CD4-positive, alpha-beta memory T cell (primary cell): ENCODE results near the gene CCNDBP1. TPM values are rescaled to one million over a fixed set of nuclear protein-coding genes. Genes with fewer than 3 reads are reported as not detected.
A peak's percentile ranks its signal among the peaks of the same experiment; 100 is the strongest.

ENCODE experiments used
- CTCF ChIA-PET: fragments of 350-600 bp; sonication (Branson Sonifier 250); formaldehyde crosslinking; loops from one replicate; lab custom pipeline; 2021; ENCODE audit warnings: inconsistent platforms; ENCODE audit not compliant: partially characterized antibody; lab: Charles Lee
- POLR2A ChIA-PET: fragments of 350-600 bp; sonication (Branson Sonifier 250); formaldehyde crosslinking; loops from one replicate; lab custom pipeline; 2021; ENCODE audit not compliant: partially characterized antibody; lab: Charles Lee
- DNase-seq, 5 donors: peaks; one replicate each; pipeline versions ENCODE4 v3.0.0 to v3.0.0-alpha.2; 2020 to 2022; ENCODE audit warnings: mixed read lengths in 1 of 5
- H3K27ac ChIP-seq: one replicate; pipeline ENCODE4 v1.7.0; 2013; ENCODE audit warnings: low read depth, low read length
- H3K27me3 ChIP-seq: 2 replicates; pipeline ENCODE4 v1.7.0; 2013; ENCODE audit warnings: mild to moderate bottlenecking, low read length, moderate library complexity; ENCODE audit not compliant: insufficient read depth
- H3K36me3 ChIP-seq: 2 replicates; pipeline ENCODE4 v1.7.0; 2013; ENCODE audit warnings: mild to moderate bottlenecking, low read length, moderate library complexity; ENCODE audit not compliant: insufficient read depth
- H3K4me1 ChIP-seq: 2 replicates; pipeline ENCODE4 v1.7.0; 2013; ENCODE audit warnings: mild to moderate bottlenecking, low read length, moderate library complexity; ENCODE audit not compliant: insufficient read depth
- H3K4me3 ChIP-seq, 2 donors: one replicate each; pipeline ENCODE4 v1.7.0; 2013; ENCODE audit warnings: low read length in 2 of 2, mild to moderate bottlenecking in 1 of 2
- H3K9me3 ChIP-seq, 2 donors: one replicate each; pipeline ENCODE4 v1.7.0; 2013; ENCODE audit warnings: low read length in 2 of 2, control low read depth in 1 of 2; ENCODE audit not compliant: control insufficient read depth in 1 of 2
- H3K27ac Mint-ChIP-seq, 7 donors: one replicate each; pipeline ENCODE4 v1.8.0; 2020 to 2021; ENCODE audit warnings: mixed read lengths in 7 of 7, mild to moderate bottlenecking in 6 of 7, inconsistent platforms in 3 of 7, moderate library complexity in 3 of 7
- H3K27me3 Mint-ChIP-seq, 2 donors: one replicate each; pipeline ENCODE4 v1.8.0; 2020 to 2021; ENCODE audit warnings: mixed read lengths in 2 of 2
- H3K36me3 Mint-ChIP-seq, 2 donors: one replicate each; pipeline ENCODE4 v1.8.0; 2020 to 2021; ENCODE audit warnings: mixed read lengths in 2 of 2, inconsistent platforms in 1 of 2, mild to moderate bottlenecking in 1 of 2
- H3K4me1 Mint-ChIP-seq, 4 donors: one replicate each; pipeline ENCODE4 v1.8.0; 2020 to 2021; ENCODE audit warnings: mixed read lengths in 4 of 4, mild to moderate bottlenecking in 1 of 4
- H3K4me3 Mint-ChIP-seq, 8 donors: one replicate each; pipeline ENCODE4 v1.8.0; 2020 to 2021; ENCODE audit warnings: mixed read lengths in 8 of 8, mild to moderate bottlenecking in 7 of 8, moderate library complexity in 6 of 8, inconsistent platforms in 3 of 8
- H3K9me3 Mint-ChIP-seq, 8 donors: one replicate each; pipeline ENCODE4 v1.8.0; 2020 to 2021; ENCODE audit warnings: mixed read lengths in 8 of 8, mild to moderate bottlenecking in 5 of 8, inconsistent platforms in 3 of 8, moderate library complexity in 1 of 8
- intact Hi-C: fragments of 100-400 bp; cut with micrococcal nuclease; formaldehyde crosslinking; loops from one replicate; pipeline ENCODE4 v1.15.1; 2023
- polyA plus RNA-seq, 2 donors: library from polyadenylated mRNA; unstranded; fragments of 300-500 nt; fragmentation: Illumina TruSeq; gene quantifications; one replicate each; pipeline ENCODE4 v1.2.3, GENCODE V29; 2021
- total RNA-seq, 2 experiments: library from RNA; stranded (reverse); gene quantifications; one replicate each; pipeline ENCODE4 v1.2.3, GENCODE V29; 2021

Gene CCNDBP1
- total and polyA plus RNA-seq, 4 experiments from 2014 or later = 127 to 262 (median 156) TPM

GRCh38 chr15:43237842-43238470, 52.8 kb downstream of the CCNDBP1 start:
- Mint-ChIP-seq H3K36me3 (no peaks in the 10 kb centered on the region), H3K27ac (peak overlapping the region in 1 of 7 donors; percentile 3), H3K4me3 (no peak overlapping the region), H3K4me1 (no peaks in the 10 kb centered on the region), H3K27me3 (peaks cover 2 to 22% of the 10 kb centered on the region in 2 donors), H3K9me3 (no peaks in the 10 kb centered on the region)
- CTCF ChIA-PET = interaction anchor here (1.0 kb wide), 1 partner anchor 12 kb away, joined by 4 read pairs; no protein-coding TSS in a partner anchor
- no peak overlapping the region for H3K4me3 ChIP-seq
- H3K27me3 ChIP-seq = no peaks in the 10 kb centered on the region
- no peak for DNase-seq
- no peaks in the 10 kb centered on the region for H3K4me1 ChIP-seq
- H3K9me3 ChIP-seq = no peaks in the 10 kb centered on the region
- H3K27ac ChIP-seq = no peak overlapping the region
- POLR2A ChIA-PET = no interaction called here
- H3K36me3 ChIP-seq = no peaks in the 10 kb centered on the region
- intact Hi-C loops = no loop called here

GRCh38 chr15:43238671-43239131, 53.5 kb downstream of the CCNDBP1 start:
- H3K36me3 Mint-ChIP-seq = no peaks in the 10 kb centered on the region
- no peaks in the 10 kb centered on the region for H3K27me3 ChIP-seq
- no peak overlapping the region for H3K4me3 Mint-ChIP-seq
- no peaks in the 10 kb centered on the region for H3K9me3 ChIP-seq
- H3K27me3 Mint-ChIP-seq = peaks cover 2 to 19% of the 10 kb centered on the region in 2 donors
- intact Hi-C loops = no loop called here
- POLR2A ChIA-PET = no interaction called here
- H3K36me3 ChIP-seq = no peaks in the 10 kb centered on the region
- H3K9me3 Mint-ChIP-seq = no peaks in the 10 kb centered on the region
- no peak overlapping the region for H3K27ac Mint-ChIP-seq
- H3K4me1 ChIP-seq = no peaks in the 10 kb centered on the region
- no peaks in the 10 kb centered on the region for H3K4me1 Mint-ChIP-seq
- no peak overlapping the region for H3K27ac ChIP-seq
- CTCF ChIA-PET = interaction anchor here (1.0 kb wide), 1 partner anchor 13 kb away, joined by 4 read pairs; no protein-coding TSS in a partner anchor
- DNase-seq = no peak
- no peak overlapping the region for H3K4me3 ChIP-seq

DNA sequence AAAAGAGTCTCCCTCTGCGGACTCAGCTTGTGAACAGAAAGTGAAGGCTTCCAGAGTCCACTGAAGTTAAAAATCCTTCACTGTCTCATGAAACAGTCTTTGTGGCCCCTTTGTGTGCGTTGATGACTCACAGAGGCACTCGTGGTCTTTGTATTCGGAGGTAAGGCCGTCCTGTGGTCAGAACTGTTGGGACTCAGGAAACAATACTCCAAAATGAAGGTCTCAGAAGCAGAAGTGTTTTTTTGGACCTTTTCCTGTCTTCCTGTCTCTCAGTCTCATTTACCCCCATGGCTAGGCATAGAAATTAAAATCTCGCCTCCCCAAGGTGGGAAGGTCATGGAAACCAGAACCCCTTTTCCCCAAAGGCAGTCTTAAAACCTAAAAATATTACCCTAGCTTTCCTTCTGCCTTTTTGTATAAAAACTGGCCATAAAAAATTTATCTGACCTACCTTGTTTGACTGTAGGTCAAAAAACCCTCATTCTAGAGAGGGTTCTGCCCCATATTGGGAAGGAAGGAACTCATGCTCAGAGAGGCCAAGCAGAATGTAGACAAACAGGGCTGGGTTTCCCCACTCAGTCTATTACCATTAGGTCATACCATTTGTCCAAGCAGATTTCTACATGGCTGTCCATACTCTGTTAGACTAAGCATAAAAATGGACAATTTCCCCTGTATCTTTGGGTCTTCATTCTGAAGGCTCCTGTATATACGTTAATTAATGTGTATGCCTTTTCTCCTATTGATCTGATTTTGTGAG, 54.7 kb downstream of the CCNDBP1 start:
- Histone ChIP-seq H3K4me1 (no peaks in the 10 kb centered on the region), H3K9me3 (no peaks in the 10 kb centered on the region), H3K4me3 (no peak overlapping the region), H3K27ac (no peak overlapping the region), H3K27me3 (no peaks in the 10 kb centered on the region), H3K36me3 (no peaks in the 10 kb centered on the region)
- no peak for DNase-seq
- H3K36me3 Mint-ChIP-seq = no peaks in the 10 kb centered on the region
- no peaks in the 10 kb centered on the region for H3K9me3 Mint-ChIP-seq
- H3K4me1 Mint-ChIP-seq = no peaks in the 10 kb centered on the region
- CTCF ChIA-PET = interaction anchor here (1.1 kb wide), 1 partner anchor 14 kb away, joined by 4 read pairs; no protein-coding TSS in a partner anchor
- POLR2A ChIA-PET = no interaction called here
- peaks cover 4 to 19% of the 10 kb centered on the region in 2 donors for H3K27me3 Mint-ChIP-seq
- intact Hi-C loops = no loop called here
- H3K27ac Mint-ChIP-seq = no peak overlapping the region
- H3K4me3 Mint-ChIP-seq = no peak overlapping the region

GRCh38 chr15:43241100-43241499, 55.9 kb downstream of the CCNDBP1 start:
- H3K27ac ChIP-seq = no peak overlapping the region
- Mint-ChIP-seq H3K36me3 (no peaks in the 10 kb centered on the region), H3K4me1 (no peaks in the 10 kb centered on the region), H3K9me3 (no peaks in the 10 kb centered on the region), H3K27me3 (peaks cover 6 to 16% of the 10 kb centered on the region in 2 donors), H3K27ac (no peak overlapping the region), H3K4me3 (no peak overlapping the region)
- ChIA-PET CTCF (no interaction called here), POLR2A (no interaction called here)
- H3K9me3 ChIP-seq = no peaks in the 10 kb centered on the region
- no peak overlapping the region for H3K4me3 ChIP-seq
- no peaks in the 10 kb centered on the region for H3K36me3 ChIP-seq
- H3K4me1 ChIP-seq = no peaks in the 10 kb centered on the region
- H3K27me3 ChIP-seq = no peaks in the 10 kb centered on the region
- intact Hi-C loops = no loop called here
- no peak for DNase-seq

GRCh38 chr15:43242616-43243015, 57.4 kb downstream of the CCNDBP1 start:
- no peaks in the 10 kb centered on the region for H3K4me1 Mint-ChIP-seq
- H3K4me3 Mint-ChIP-seq = no peak overlapping the region
- no peaks in the 10 kb centered on the region for H3K9me3 Mint-ChIP-seq
- no peaks in the 10 kb centered on the region for H3K4me1 ChIP-seq
- ChIA-PET POLR2A (no interaction called here), CTCF (interaction anchor here (1.5 kb wide), 1 partner anchor 43 kb away, joined by 3 read pairs; no protein-coding TSS in a partner anchor)
- intact Hi-C loops = no loop called here
- H3K4me3 ChIP-seq = no peak overlapping the region
- H3K27me3 ChIP-seq = no peaks in the 10 kb centered on the region
- DNase-seq = no peak
- H3K27ac ChIP-seq = no peak overlapping the region
- H3K27ac Mint-ChIP-seq = no peak overlapping the region
- H3K9me3 ChIP-seq = no peaks in the 10 kb centered on the region
- H3K36me3 Mint-ChIP-seq = no peaks in the 10 kb centered on the region
- peaks cover 6 to 14% of the 10 kb centered on the region in 2 donors for H3K27me3 Mint-ChIP-seq
- no peaks in the 10 kb centered on the region for H3K36me3 ChIP-seq

DNA sequence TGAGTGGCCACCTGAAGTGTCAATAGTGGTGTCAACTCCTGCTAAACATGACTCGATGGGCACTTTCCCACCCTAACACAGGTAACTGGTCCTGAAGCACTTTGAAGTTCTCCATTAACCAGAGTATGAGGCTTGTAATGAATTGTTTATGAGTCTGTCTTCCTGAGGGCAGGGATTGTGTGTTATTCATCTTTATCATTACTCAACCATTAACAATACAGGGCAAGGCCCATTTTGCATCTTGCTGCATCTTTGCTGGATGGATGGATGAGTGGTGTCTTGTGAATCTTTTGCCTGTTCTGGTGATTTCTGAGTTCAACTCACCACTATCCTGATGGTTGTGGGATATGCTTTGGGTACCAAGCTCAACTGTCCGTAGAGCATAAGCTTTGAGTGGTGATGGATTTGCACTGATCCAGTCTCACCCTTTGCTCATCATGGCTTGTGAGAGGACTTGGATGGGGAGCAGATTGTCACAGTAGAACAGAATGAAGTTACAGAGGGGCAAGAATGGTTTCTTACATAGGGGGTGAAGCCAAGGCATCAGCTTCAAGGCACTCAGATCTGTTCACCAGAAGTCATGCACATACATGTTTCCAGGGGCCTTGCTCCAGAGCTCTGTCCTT, 57.9 kb downstream of the CCNDBP1 start:
- ChIA-PET POLR2A (no interaction called here), CTCF (interaction anchor here (1.5 kb wide), 1 partner anchor 42 kb away, joined by 3 read pairs; no protein-coding TSS in a partner anchor)
- Mint-ChIP-seq H3K27me3 (peaks cover 6 to 11% of the 10 kb centered on the region in 2 donors), H3K36me3 (no peaks in the 10 kb centered on the region), H3K4me1 (no peaks in the 10 kb centered on the region), H3K27ac (no peak overlapping the region), H3K9me3 (no peaks in the 10 kb centered on the region), H3K4me3 (no peak overlapping the region)
- H3K4me3 ChIP-seq = no peak overlapping the region
- H3K4me1 ChIP-seq = no peaks in the 10 kb centered on the region
- no peaks in the 10 kb centered on the region for H3K9me3 ChIP-seq
- intact Hi-C loops = no loop called here
- no peak for DNase-seq
- H3K27me3 ChIP-seq = no peaks in the 10 kb centered on the region
- no peak overlapping the region for H3K27ac ChIP-seq
- no peaks in the 10 kb centered on the region for H3K36me3 ChIP-seq

GRCh38 chr15:43244092-43244491, 58.9 kb downstream of the CCNDBP1 start:
- no peak for DNase-seq
- intact Hi-C loops = no loop called here
- ChIA-PET POLR2A (no interaction called here), CTCF (no interaction called here)
- no peaks in the 10 kb centered on the region for H3K27me3 ChIP-seq
- H3K27me3 Mint-ChIP-seq = peaks cover 5 to 9% of the 10 kb centered on the region in 2 donors
- no peaks in the 10 kb centered on the region for H3K36me3 ChIP-seq
- no peaks in the 10 kb centered on the region for H3K9me3 ChIP-seq
- no peak overlapping the region for H3K27ac Mint-ChIP-seq
- H3K9me3 Mint-ChIP-seq = no peaks in the 10 kb centered on the region
- H3K4me1 ChIP-seq = no peaks in the 10 kb centered on the region
- no peak overlapping the region for H3K4me3 ChIP-seq
- H3K36me3 Mint-ChIP-seq = no peaks in the 10 kb centered on the region
- H3K4me1 Mint-ChIP-seq = no peaks in the 10 kb centered on the region
- H3K4me3 Mint-ChIP-seq = no peak overlapping the region
- H3K27ac ChIP-seq = no peak overlapping the region
